Choroid plexus epithelial cell (primary cell): Measurements from ENCODE around the gene KLHL33.

Experiments used
- DNase-seq: peaks from one replicate; pipeline ENCODE4 v3.0.0-alpha.2; 2010; ENCODE audit warnings: low read depth
- H3K4me3 ChIP-seq: 2 replicates; pipeline ENCODE4 v1.5.1; 2011; ENCODE audit warnings: low read depth, mild to moderate bottlenecking, control low read depth, low read length, moderate library complexity
- TF ChIP-seq, protein P1 (sequence below): conservative IDR thresholded peaks from 2 replicates; pipeline ENCODE4 v1.5.1; 2011; ENCODE audit warnings: low read depth, mild to moderate bottlenecking, control low read depth, inconsistent platforms, low read length, moderate library complexity

Gene KLHL33

DNA sequence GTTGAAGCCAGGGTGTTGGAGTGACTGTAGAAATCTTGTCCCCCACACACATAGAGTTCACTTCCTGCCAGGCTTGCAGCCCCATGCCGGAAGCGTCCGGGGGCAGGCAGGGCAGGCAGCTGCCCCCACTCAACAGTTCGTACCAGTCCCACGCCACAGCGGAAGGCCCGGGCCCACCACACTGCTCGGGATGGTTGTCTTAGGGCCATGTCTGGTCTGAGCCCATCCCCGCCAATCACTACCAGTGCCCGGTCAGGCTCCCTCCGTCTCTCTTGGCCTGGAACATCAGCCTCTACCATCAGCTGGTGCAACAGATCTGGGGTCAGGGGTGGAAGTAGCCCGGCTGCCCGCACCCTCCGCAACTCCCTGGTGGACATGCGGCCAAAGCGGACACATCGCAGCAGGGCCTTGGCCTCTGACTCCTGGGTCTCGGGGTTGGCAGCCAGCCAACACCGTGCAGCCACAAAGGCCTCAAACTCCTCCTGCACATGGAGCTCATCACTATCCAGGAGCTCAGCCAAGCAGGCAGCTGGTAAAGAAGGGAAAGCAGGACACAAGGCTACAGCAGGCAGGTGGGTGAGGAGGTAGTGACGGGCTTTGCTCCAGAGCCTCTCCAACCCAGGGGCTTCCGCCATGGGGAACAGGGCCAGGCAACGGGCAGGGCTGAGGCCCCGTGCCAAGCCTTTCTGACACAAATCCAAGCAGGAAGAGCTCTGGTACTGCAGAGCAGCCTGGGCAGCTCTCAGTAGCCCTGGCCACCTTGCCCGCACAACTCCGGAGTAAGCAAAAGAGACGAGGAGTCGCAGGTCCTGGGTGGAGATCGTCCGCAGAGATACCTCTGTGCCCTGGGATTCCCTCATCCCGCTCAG lies 5.9 kb downstream of the KLHL33 start:
- no peak overlapping the region for H3K4me3 ChIP-seq
- TF ChIP-seq, protein P1, sequence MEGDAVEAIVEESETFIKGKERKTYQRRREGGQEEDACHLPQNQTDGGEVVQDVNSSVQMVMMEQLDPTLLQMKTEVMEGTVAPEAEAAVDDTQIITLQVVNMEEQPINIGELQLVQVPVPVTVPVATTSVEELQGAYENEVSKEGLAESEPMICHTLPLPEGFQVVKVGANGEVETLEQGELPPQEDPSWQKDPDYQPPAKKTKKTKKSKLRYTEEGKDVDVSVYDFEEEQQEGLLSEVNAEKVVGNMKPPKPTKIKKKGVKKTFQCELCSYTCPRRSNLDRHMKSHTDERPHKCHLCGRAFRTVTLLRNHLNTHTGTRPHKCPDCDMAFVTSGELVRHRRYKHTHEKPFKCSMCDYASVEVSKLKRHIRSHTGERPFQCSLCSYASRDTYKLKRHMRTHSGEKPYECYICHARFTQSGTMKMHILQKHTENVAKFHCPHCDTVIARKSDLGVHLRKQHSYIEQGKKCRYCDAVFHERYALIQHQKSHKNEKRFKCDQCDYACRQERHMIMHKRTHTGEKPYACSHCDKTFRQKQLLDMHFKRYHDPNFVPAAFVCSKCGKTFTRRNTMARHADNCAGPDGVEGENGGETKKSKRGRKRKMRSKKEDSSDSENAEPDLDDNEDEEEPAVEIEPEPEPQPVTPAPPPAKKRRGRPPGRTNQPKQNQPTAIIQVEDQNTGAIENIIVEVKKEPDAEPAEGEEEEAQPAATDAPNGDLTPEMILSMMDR = no peak
- no peak for DNase-seq

DNA sequence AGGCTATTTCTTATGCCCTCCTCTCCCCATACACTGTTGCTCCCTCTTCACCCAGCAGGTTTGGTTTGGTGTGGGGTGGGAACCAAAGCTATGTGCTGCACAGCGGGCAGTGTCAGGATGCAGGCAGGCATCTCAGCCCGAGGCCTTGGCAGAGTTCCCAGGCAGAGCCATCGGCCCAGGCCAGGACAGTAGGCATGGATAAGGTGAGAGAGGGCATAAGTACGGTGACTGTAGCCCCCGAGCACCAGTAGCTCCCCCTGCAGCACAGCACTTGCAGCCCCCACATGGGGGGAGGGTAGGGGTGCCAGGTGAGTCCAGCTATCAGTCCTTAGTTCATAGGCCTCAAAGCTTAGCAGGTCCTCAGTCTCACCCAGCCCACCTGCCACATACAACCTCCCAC lies 7.2 kb downstream of the KLHL33 start:
- no peak for DNase-seq
- TF ChIP-seq, protein P1 = no peak
- H3K4me3 ChIP-seq = no peak overlapping the region

DNA sequence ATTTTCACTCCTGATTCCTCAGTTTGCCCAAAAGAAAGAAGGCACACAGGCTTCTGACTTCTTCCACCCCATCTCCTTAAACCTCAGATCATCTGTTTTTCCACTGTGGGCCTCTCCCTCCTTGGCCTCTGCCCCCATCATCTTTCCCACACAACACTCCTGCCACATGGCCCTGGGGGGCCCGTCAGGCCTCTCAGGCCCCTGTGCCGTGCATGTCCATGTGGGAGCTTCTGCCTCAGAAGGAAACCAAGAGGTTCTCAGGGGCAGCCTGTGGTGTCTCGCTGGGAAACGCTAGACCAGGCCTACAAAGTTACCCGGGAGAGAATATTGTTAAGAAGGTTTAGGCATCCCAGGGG lies 8.0 kb downstream of the KLHL33 start:
- TF ChIP-seq, protein P1 = no peak
- DNase-seq = no peak
- H3K4me3 ChIP-seq = no peak overlapping the region

DNA sequence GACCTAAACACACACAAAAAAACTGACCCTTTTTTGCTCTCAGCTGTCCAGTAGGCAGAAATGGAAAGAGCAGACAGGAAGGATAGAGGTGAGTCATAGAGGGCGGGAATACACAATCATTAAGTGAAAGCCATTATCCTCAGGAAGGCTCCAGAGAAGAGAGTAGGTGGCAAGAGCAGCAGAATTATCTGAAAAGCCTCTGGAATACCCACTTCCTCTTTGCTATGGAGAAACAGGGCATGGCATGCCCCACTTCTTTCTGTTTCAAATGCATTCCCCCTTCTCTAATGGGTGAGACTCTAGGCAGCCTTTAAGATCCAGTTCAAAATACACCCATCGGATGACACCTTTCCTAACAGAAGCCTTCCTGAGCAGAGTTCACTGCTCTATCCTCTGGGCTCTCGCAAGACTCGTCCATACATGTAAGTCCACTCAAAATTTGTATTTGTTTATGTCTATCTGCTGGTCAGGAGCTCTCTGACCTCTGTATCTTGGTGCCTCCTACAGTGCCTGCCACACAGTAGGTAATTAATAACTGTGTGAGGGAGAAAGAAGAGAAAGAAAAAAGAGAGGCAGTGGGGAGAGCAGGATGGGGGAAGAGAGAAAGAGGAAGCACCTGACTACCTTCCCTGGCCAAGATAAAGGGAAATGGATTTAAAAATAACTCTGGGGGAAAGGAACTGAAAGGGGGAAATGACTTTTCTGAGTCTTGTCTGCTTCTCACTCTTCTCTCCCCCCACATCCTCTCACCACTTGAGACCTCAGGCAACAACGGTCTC lies 8.5 kb downstream of the KLHL33 start:
- peak; percentile 69 for DNase-seq
- no peak overlapping the region for H3K4me3 ChIP-seq
- TF ChIP-seq, protein P1 = no peak

DNA sequence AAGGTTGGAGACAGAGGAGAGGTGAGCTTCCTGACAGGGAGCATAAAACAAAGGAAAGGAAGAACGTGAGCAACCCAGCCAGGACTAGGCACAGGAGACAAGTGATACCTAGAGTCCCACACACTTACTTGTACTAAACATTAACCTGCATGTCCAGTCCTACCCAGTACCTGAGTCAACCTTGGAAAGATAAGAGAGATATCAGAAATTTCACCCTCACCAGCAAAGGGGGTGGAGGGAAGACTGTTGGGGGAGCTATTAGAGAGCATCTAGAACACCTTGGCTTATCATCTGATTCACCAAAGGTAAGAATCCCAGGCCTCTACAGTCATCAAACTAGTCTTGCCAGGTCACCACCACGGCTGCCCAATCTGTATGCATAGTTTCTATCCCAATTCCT lies 11.1 kb downstream of the KLHL33 start:
- DNase-seq = no peak
- TF ChIP-seq, protein P1 = no peak
- H3K4me3 ChIP-seq = no peak overlapping the region

DNA sequence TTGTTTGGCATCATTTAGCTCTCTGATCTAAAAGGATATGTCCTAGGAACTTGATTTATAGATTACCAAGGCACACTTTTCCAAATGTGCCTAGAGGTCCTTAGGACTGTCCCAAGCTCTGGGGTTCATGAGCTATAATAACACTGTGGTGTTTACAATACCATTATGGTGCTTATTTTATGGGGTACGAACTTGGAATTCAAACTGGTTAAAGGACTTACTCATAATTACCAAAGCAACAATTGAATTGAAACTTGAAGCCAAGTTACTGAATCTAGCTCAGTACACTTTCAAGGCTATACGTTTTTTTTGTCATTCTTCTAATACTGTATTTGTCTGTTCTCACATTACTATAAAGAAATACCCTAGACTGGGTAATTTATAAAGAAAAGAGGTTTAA lies 13.1 kb downstream of the KLHL33 start:
- TF ChIP-seq, protein P1 = no peak
- no peak for DNase-seq
- H3K4me3 ChIP-seq = no peak overlapping the region
